Fibroblast of lung (primary cell): ENCODE measurements around the gene FARP1.

Experiments used
- EZH2 ChIP-seq: IDR thresholded peaks from 2 replicates; pipeline ENCODE4 v1.5.1; 2012; ENCODE audit warnings: low read length, control low read depth, mild to moderate bottlenecking; ENCODE audit errors: missing control alignments
- TF ChIP-seq, protein P1 (sequence below), 2 donors: IDR thresholded peaks in 1 of 2; conservative IDR thresholded peaks in 1 of 2; 1 replicate in 1 of 2; 2 replicates in 1 of 2; pipeline ENCODE4 v1.5.1; 2011 to 2012; ENCODE audit warnings: low read length in 2 of 2, control low read depth in 1 of 2, inconsistent platforms in 1 of 2, low read depth in 1 of 2, mild to moderate bottlenecking in 1 of 2

DNA sequence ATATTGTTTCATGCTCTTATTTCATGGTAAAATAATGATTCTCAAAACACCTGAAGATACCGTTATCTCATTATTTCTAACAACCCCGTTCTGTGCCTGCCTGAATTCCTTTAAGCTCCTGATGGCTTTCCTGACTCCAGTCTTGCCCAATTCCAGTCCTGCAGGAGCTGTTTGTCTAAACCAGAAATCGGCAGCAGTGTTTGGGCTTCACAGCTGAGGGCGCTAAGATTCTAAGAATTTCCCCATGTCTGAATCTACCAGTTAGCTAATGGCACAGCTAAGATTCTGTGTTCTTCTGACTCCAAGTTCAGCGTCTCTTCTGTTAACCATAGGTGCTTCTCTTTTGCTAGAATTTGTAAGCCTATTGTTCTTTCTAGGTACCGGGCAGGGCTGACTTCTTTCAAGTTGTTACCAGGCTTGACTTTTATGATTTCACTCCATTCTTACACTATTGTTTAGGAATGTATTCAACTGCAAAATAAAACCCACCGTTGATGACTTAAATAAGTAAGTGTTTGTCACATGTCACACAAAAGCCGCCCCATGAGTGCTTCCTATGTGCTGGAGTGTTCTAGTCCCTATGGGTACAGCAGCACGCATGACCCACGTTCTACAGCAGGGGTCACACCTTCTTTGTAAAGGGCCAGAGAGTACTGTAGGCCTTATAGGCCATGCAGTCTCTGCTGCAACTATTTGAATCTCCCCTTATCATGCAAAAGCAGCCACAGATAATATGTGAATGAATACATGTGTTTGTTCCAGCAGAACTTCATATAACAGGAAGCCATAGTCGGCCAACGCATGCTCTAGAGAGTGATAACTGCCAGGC is 202.4 kb downstream of the FARP1 start:
- TF ChIP-seq, protein P1, sequence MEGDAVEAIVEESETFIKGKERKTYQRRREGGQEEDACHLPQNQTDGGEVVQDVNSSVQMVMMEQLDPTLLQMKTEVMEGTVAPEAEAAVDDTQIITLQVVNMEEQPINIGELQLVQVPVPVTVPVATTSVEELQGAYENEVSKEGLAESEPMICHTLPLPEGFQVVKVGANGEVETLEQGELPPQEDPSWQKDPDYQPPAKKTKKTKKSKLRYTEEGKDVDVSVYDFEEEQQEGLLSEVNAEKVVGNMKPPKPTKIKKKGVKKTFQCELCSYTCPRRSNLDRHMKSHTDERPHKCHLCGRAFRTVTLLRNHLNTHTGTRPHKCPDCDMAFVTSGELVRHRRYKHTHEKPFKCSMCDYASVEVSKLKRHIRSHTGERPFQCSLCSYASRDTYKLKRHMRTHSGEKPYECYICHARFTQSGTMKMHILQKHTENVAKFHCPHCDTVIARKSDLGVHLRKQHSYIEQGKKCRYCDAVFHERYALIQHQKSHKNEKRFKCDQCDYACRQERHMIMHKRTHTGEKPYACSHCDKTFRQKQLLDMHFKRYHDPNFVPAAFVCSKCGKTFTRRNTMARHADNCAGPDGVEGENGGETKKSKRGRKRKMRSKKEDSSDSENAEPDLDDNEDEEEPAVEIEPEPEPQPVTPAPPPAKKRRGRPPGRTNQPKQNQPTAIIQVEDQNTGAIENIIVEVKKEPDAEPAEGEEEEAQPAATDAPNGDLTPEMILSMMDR (conservative IDR thresholded peaks at IDR 0.05 in 1 of 2, IDR thresholded peaks at IDR 0.05 in 1 of 2; ENCODE audit: low read depth in 1 of 2, low read length in 2 of 2) = no peak
- TF ChIP-seq EZH2 = no peak
